ENCODE data around the gene SH3PXD2B. TPM values are rescaled to one million over a fixed set of nuclear protein-coding genes. Genes with fewer than 3 reads are reported as not detected.
"Not testable (repeated sequence)": the region's sequence is repeated elsewhere in the genome, so short reads cannot be mapped to it uniquely, and the experiment has no call there.

The SH3PXD2B gene
- polyA plus RNA-seq, 1 donor from 2014 or later = not detected

GRCh38 chr5:172315587-172316493 lies 138.5 kb downstream of the SH3PXD2B start:
- H3K9me3 Mint-ChIP-seq = no peaks in the 10 kb centered on the region
- H3K4me1 Mint-ChIP-seq = peaks cover 0 to 12% (median 6%) of the 10 kb centered on the region in 3 donors
- H3K27ac Mint-ChIP-seq = no peak overlapping the region
- no peak overlapping the region for H3K4me3 Mint-ChIP-seq
- peaks cover 8% of the 10 kb centered on the region for H3K27me3 Mint-ChIP-seq
- no peaks in the 10 kb centered on the region for H3K36me3 Mint-ChIP-seq

- H3K27me3 Mint-ChIP-seq = peaks cover 8% of the 10 kb centered on the region
- H3K4me3 Mint-ChIP-seq = no peak overlapping the region
- no peak overlapping the region for H3K27ac Mint-ChIP-seq
- H3K36me3 Mint-ChIP-seq = no peaks in the 10 kb centered on the region
- no peaks in the 10 kb centered on the region for H3K9me3 Mint-ChIP-seq
- H3K4me1 Mint-ChIP-seq = peaks cover 0 to 9% (median 4%) of the 10 kb centered on the region in 3 donors
Measured at GRCh38 chr5:172313915-172314314, 140.4 kb downstream of the SH3PXD2B start.

- peaks cover 6% of the 10 kb centered on the region for H3K27me3 Mint-ChIP-seq
- H3K36me3 Mint-ChIP-seq = no peaks in the 10 kb centered on the region
- peaks cover 0 to 9% (median 4%) of the 10 kb centered on the region in 3 donors for H3K4me1 Mint-ChIP-seq
- H3K27ac Mint-ChIP-seq = no peak overlapping the region
- H3K4me3 Mint-ChIP-seq = no peak overlapping the region
- H3K9me3 Mint-ChIP-seq = no peaks in the 10 kb centered on the region
Measured at GRCh38 chr5:172312286-172312685, 142.0 kb downstream of the SH3PXD2B start.

GRCh38 chr5:172311605-172312004 lies 142.7 kb downstream of the SH3PXD2B start:
- H3K9me3 Mint-ChIP-seq = no peaks in the 10 kb centered on the region
- H3K4me1 Mint-ChIP-seq = peaks cover 0 to 9% (median 4%) of the 10 kb centered on the region in 3 donors
- peaks cover 6% of the 10 kb centered on the region for H3K27me3 Mint-ChIP-seq
- no peak overlapping the region for H3K27ac Mint-ChIP-seq
- H3K4me3 Mint-ChIP-seq = no peak overlapping the region
- H3K36me3 Mint-ChIP-seq = no peaks in the 10 kb centered on the region

- peaks cover 0 to 7% (median 4%) of the 10 kb centered on the region in 3 donors for H3K4me1 Mint-ChIP-seq
- H3K36me3 Mint-ChIP-seq = no peaks in the 10 kb centered on the region
- H3K9me3 Mint-ChIP-seq = peaks cover 0 to 2% (median 0%) of the 10 kb centered on the region in 3 donors
- H3K27ac Mint-ChIP-seq = no peak overlapping the region
- H3K27me3 Mint-ChIP-seq = peaks cover 6% of the 10 kb centered on the region
- no peak overlapping the region for H3K4me3 Mint-ChIP-seq
Measured at GRCh38 chr5:172311026-172311425, 143.3 kb downstream of the SH3PXD2B start.

- no peaks in the 10 kb centered on the region for H3K4me1 Mint-ChIP-seq
- no peak overlapping the region for H3K27ac Mint-ChIP-seq
- H3K4me3 Mint-ChIP-seq = no peak overlapping the region
- no peaks in the 10 kb centered on the region for H3K36me3 Mint-ChIP-seq
- peaks cover 0 to 2% (median 0%) of the 10 kb centered on the region in 3 donors for H3K9me3 Mint-ChIP-seq
- H3K27me3 Mint-ChIP-seq = peaks cover 5% of the 10 kb centered on the region
Measured at GRCh38 chr5:172305380-172305779, 148.9 kb downstream of the SH3PXD2B start.

- H3K4me1 Mint-ChIP-seq = no peaks in the 10 kb centered on the region
- no peaks in the 10 kb centered on the region for H3K36me3 Mint-ChIP-seq
- peaks cover 5% of the 10 kb centered on the region for H3K27me3 Mint-ChIP-seq
Measured at GRCh38 chr5:172303572-172304335, 150.6 kb downstream of the SH3PXD2B start.

GRCh38 chr5:172303162-172303561 lies 151.2 kb downstream of the SH3PXD2B start:
- H3K4me3 Mint-ChIP-seq = no peak overlapping the region
- peaks cover 0 to 2% (median 0%) of the 10 kb centered on the region in 3 donors for H3K9me3 Mint-ChIP-seq
- H3K4me1 Mint-ChIP-seq = no peaks in the 10 kb centered on the region
- peak overlapping the region in 1 of 3 donors; percentile 59 for H3K27ac Mint-ChIP-seq
- peaks cover 7% of the 10 kb centered on the region for H3K27me3 Mint-ChIP-seq
- H3K36me3 Mint-ChIP-seq = no peaks in the 10 kb centered on the region

More at GRCh38 chr5:172303572-172304335, 150.6 kb downstream of the SH3PXD2B start:
- Mint-ChIP-seq H3K9me3 (peaks cover 0 to 2% (median 0%) of the 10 kb centered on the region in 3 donors), H3K27ac (peak overlapping the region in 1 of 3 donors; percentile 59), H3K4me3 (no peak overlapping the region)

GRCh38 chr5:172302047-172302710 lies 152.1 kb downstream of the SH3PXD2B start:
- Mint-ChIP-seq H3K27ac (no peak overlapping the region), H3K27me3 (peaks cover 7% of the 10 kb centered on the region), H3K36me3 (no peaks in the 10 kb centered on the region), H3K9me3 (peaks cover 0 to 2% (median 0%) of the 10 kb centered on the region in 3 donors), H3K4me1 (no peaks in the 10 kb centered on the region), H3K4me3 (no peak overlapping the region)

- Mint-ChIP-seq H3K36me3 (no peaks in the 10 kb centered on the region), H3K9me3 (no peaks in the 10 kb centered on the region), H3K4me3 (no peak overlapping the region), H3K27ac (no peak overlapping the region), H3K27me3 (peaks cover 12% of the 10 kb centered on the region), H3K4me1 (no peaks in the 10 kb centered on the region)
Measured at GRCh38 chr5:172299916-172300439, 154.3 kb downstream of the SH3PXD2B start.

- Mint-ChIP-seq H3K4me1 (peaks cover 0 to 2% (median 0%) of the 10 kb centered on the region in 3 donors), H3K27ac (no peak overlapping the region), H3K27me3 (peaks cover 7% of the 10 kb centered on the region), H3K4me3 (no peak overlapping the region), H3K9me3 (no peaks in the 10 kb centered on the region), H3K36me3 (no peaks in the 10 kb centered on the region)
Measured at GRCh38 chr5:172294831-172295230, 159.5 kb downstream of the SH3PXD2B start.

GRCh38 chr5:172293745-172294342 lies 160.5 kb downstream of the SH3PXD2B start:
- Mint-ChIP-seq H3K4me3 (no peak overlapping the region), H3K27ac (no peak overlapping the region), H3K9me3 (no peaks in the 10 kb centered on the region), H3K36me3 (no peaks in the 10 kb centered on the region), H3K4me1 (peaks cover 0 to 2% (median 0%) of the 10 kb centered on the region in 3 donors), H3K27me3 (peaks cover 7% of the 10 kb centered on the region)

- peaks cover 5% of the 10 kb centered on the region for H3K27me3 Mint-ChIP-seq
- H3K27ac Mint-ChIP-seq = no peak overlapping the region
- peaks cover 0 to 2% (median 0%) of the 10 kb centered on the region in 3 donors for H3K4me1 Mint-ChIP-seq
- H3K9me3 Mint-ChIP-seq = no peaks in the 10 kb centered on the region
- peak overlapping the region in 1 of 4 donors; percentile 8 for H3K4me3 Mint-ChIP-seq
- H3K36me3 Mint-ChIP-seq = no peaks in the 10 kb centered on the region
Measured at GRCh38 chr5:172293054-172293744, 161.1 kb downstream of the SH3PXD2B start.

- not testable (repeated sequence) for H3K4me3 Mint-ChIP-seq, H3K9me3 Mint-ChIP-seq, H3K4me1 Mint-ChIP-seq, H3K27me3 Mint-ChIP-seq, H3K36me3 Mint-ChIP-seq, H3K27ac Mint-ChIP-seq
Measured at GRCh38 chr5:172291837-172292236, 162.5 kb downstream of the SH3PXD2B start.
